Ishikawa (cell line): Measurements from ENCODE around the gene SUN1.

Source experiments
- CEBPB ChIP-seq: IDR thresholded peaks from 2 replicates; pipeline ENCODE4 v1.6.1; 2012
- CREB1 ChIP-seq: IDR thresholded peaks from 2 replicates; pipeline ENCODE4 v1.6.1; 2012; ENCODE audit warnings: low read depth
- EGR1 ChIP-seq: IDR thresholded peaks from 2 replicates; pipeline ENCODE4 v1.6.1; 2012
- EP300 ChIP-seq: IDR thresholded peaks from 2 replicates; pipeline ENCODE4 v1.6.1; 2012; ENCODE audit warnings: borderline replicate concordance
- FOXM1 ChIP-seq: IDR thresholded peaks from 2 replicates; pipeline ENCODE4 v1.6.1; 2012; ENCODE audit warnings: low read depth, borderline replicate concordance
- MAX ChIP-seq: IDR thresholded peaks from 2 replicates; pipeline ENCODE4 v1.6.1; 2012
- NFIC ChIP-seq: IDR thresholded peaks from 2 replicates; pipeline ENCODE4 v1.6.1; 2012
- RAD21 ChIP-seq: IDR thresholded peaks from 2 replicates; pipeline ENCODE4 v1.6.1; 2012; ENCODE audit warnings: low read depth
- REST ChIP-seq: IDR thresholded peaks from 2 replicates; pipeline ENCODE4 v1.6.1; 2012; ENCODE audit warnings: low read depth, mild to moderate bottlenecking
- TAF1 ChIP-seq: IDR thresholded peaks from 2 replicates; pipeline ENCODE4 v1.6.1; 2012; ENCODE audit warnings: low read depth, mild to moderate bottlenecking
- TCF12 ChIP-seq: IDR thresholded peaks from 2 replicates; pipeline ENCODE4 v1.6.1; 2012; ENCODE audit warnings: low read depth
- TEAD4 ChIP-seq: IDR thresholded peaks from 2 replicates; pipeline ENCODE4 v1.6.1; 2012
- USF1 ChIP-seq: IDR thresholded peaks from 2 replicates; pipeline ENCODE4 v1.6.1; 2012
- YY1 ChIP-seq: IDR thresholded peaks from 2 replicates; pipeline ENCODE4 v1.6.1; 2012; ENCODE audit warnings: low read depth
- ZBTB7A ChIP-seq: IDR thresholded peaks from 2 replicates; pipeline ENCODE4 v1.6.1; 2012; ENCODE audit warnings: low read depth

Gene SUN1

DNA sequence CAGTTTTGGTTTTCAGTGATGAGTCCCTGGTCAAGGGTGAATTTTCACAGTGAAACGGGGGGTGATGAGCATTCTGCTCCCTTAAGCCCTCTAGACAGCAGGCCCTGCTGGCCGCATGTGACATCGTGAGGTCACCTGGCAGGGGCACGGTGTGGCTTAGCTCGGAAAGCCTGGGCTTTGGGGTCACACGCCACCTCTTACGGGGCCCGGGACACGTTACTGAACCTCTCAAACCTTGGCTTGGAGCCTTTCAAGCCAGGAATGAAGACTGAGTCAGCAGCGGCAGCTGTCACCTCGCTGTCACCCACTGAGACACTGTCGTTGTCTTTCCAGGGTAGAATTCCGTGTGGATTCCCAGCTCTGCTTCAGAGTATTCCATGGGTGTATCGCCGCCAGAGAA lies 48.2 kb downstream of the SUN1 start:
- TF ChIP-seq NFIC: no peak
- TF ChIP-seq TAF1: no peak
- no peak for TF ChIP-seq ZBTB7A
- TF ChIP-seq TCF12: no peak
- no peak for TF ChIP-seq CREB1
- no peak for TF ChIP-seq RAD21

GRCh38 chr7:881441-882234 lies 49.4 kb downstream of the SUN1 start:
- no peak for TF ChIP-seq NFIC
- no peak for TF ChIP-seq TAF1
- no peak for TF ChIP-seq TEAD4
- no peak for TF ChIP-seq CEBPB
- TF ChIP-seq TCF12: no peak
- no peak for TF ChIP-seq FOXM1
- no peak for TF ChIP-seq YY1
- TF ChIP-seq MAX: no peak
- no peak for TF ChIP-seq EP300
- no peak for TF ChIP-seq RAD21
- TF ChIP-seq ZBTB7A: no peak
- TF ChIP-seq REST: no peak
- no peak for TF ChIP-seq CREB1
- TF ChIP-seq EGR1: no peak
- no peak for TF ChIP-seq USF1

DNA sequence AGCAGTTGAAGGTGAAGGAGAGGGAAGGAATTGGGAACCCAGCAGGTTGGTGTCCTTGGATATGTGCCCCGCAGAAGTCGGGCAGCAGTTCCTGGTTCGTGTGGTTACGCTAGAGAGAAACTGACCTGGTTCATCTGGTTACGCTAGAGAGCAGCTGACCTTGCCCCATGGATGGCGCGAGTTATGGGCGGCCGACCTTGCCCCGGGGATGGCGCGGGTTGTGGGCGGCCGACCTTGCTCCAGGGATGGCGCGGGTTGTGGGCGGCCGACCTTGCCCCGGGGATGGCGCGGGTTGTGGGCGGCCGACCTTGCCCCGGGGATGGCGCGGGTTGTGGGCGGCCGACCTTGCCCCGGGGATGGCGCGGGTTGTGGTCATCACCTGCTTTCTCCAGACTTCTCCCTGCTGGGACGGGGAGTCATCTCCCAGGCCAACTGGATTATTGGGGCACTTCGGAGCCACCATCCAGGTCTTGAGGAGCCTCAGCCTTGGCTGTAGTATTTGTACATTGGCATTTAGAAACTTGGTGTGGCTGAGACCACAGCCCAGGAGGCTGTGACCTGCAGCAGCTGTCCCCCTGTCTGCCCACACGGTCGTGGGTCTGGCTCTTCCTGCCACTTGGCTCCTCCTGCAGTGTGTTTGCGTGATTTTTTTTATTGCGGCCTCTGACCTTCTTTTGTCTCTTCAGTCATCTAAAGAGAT lies 50.2 kb downstream of the SUN1 start:
- TF ChIP-seq ZBTB7A (no peak), TCF12 (no peak), USF1 (no peak), TAF1 (no peak), EGR1 (no peak), NFIC (no peak), CREB1 (no peak), EP300 (no peak), REST (no peak), MAX (no peak), TEAD4 (no peak)

GRCh38 chr7:883055-884021 lies 51.1 kb downstream of the SUN1 start:
- no peak for TF ChIP-seq EGR1
- no peak for TF ChIP-seq RAD21
- TF ChIP-seq CEBPB: no peak

DNA sequence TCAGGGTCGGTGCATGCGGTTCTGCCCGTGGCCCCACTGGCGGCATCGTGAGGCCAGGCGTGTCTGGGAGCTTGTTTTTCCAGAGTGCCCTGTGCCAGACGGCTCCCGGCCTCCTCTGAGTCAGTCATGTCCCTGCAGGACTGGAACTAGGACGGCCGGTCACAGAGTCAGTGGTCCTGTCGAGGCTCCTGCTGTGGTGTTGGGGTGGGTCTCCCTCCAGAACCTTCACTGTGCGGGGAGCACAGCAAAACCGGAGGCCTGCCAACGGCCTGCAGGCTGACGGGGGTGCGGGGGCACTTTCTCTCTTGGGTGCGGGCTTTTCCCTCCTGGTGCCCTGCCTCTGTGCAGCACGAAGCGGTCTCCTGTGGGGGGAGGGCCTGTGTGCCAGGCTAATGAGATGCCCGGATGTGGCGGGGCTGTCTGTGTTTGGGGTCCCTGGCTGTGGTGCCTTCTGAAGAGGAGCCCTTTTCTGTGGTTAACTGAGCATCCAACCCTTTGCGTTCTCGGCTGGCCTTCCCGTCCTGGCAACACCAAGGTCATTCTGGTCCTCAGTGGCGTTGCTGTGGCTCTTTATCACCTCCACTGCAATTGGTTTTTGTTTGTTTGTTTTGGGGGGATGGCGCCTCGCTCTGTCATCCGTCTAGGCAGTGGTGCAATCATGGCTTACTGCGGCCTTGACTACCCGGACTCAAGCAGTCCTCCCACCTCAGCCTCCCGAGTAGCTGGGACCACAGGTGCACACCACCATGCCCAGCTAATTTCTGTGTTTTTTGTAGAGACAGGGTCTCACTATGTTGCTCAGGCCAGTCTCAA lies 52.1 kb downstream of the SUN1 start:
- TF ChIP-seq EGR1 (no peak), YY1 (no peak), CREB1 (no peak), TCF12 (no peak), TEAD4 (no peak), ZBTB7A (no peak), MAX (no peak), REST (no peak), FOXM1 (no peak), USF1 (no peak), NFIC (no peak), CEBPB (no peak), EP300 (no peak), TAF1 (no peak), RAD21 (no peak)
